Skeletal muscle cell (primary cell): Measurements from ENCODE around the gene LY6G6D.

ENCODE experiments used
- DNase-seq: peaks from one replicate; pipeline ENCODE4 v3.0.0-alpha.2; 2010; ENCODE audit warnings: low read depth
- H3K4me3 ChIP-seq: 2 replicates; pipeline ENCODE4 v1.5.1; 2011; ENCODE audit warnings: low read depth, mild to moderate bottlenecking, control low read depth, low read length, moderate library complexity

The LY6G6D gene

DNA sequence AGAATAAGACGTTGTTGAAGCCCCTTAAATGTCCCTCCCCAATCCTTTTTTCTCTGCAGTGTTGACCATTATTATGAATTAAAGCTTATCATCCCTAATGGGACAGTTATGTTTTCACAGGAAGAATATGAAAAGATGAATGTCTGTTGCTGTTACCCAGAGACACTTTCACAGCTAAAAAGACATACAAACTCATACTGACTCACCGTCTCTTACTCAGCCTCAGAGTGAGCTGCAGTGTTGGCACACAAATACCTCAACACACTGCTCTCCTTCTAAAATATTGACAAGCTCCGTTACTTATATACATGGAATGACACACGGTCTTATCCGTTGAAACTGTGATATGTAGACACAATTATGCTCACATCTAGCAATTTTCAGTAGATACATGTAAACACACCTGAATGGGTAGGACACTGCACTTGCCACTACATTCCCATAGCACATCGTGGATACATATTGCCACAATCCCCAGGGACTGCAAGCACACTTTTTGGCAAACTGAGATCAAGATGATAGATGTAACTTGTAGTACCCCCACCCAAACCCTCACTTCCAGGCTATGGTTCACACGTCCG is 37.7 kb downstream of the LY6G6D start:
- peak; percentile 52 for DNase-seq
- H3K4me3 ChIP-seq = no peak overlapping the region

GRCh38 chr6:31758281-31758680 is 43.1 kb downstream of the LY6G6D start:
- H3K4me3 ChIP-seq = no peak overlapping the region
- no peak for DNase-seq

- H3K4me3 ChIP-seq = no peak overlapping the region
Observed at GRCh38 chr6:31760790-31761189, 45.6 kb downstream of the LY6G6D start.

DNA sequence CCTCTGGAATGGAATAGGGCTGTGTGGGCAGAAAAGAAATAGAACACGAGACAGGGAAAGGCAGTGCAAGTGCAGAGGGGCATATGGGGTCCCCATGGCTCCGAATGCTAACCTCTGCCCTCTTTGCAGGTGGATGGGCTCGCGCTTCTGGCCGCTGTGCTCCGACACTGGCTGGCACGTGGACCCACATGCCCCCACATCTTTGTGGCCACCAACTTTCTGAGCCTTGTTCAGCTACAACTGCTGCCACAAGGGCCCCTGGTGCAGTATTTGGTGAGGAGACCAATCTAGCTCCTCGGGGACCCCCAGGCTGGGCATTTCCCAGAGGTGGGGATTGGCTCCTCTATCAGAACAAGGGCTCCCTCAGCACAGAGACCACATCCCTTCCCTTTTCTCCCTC is 46.2 kb downstream of the LY6G6D start:
- no peak for DNase-seq
- H3K4me3 ChIP-seq = no peak overlapping the region

More at GRCh38 chr6:31760790-31761189, 45.6 kb downstream of the LY6G6D start:
- DNase-seq = no peak

GRCh38 chr6:31762356-31762755 is 47.2 kb downstream of the LY6G6D start, which contains the start of gene SAPCD1:
TSS of gene SAPCD1 (plus strand) at chr6:31762656. CDS start at chr6:31763055, 399 bp downstream.
- H3K4me3 ChIP-seq = no peak within 1 kb of the TSS
- no peak for DNase-seq

DNA sequence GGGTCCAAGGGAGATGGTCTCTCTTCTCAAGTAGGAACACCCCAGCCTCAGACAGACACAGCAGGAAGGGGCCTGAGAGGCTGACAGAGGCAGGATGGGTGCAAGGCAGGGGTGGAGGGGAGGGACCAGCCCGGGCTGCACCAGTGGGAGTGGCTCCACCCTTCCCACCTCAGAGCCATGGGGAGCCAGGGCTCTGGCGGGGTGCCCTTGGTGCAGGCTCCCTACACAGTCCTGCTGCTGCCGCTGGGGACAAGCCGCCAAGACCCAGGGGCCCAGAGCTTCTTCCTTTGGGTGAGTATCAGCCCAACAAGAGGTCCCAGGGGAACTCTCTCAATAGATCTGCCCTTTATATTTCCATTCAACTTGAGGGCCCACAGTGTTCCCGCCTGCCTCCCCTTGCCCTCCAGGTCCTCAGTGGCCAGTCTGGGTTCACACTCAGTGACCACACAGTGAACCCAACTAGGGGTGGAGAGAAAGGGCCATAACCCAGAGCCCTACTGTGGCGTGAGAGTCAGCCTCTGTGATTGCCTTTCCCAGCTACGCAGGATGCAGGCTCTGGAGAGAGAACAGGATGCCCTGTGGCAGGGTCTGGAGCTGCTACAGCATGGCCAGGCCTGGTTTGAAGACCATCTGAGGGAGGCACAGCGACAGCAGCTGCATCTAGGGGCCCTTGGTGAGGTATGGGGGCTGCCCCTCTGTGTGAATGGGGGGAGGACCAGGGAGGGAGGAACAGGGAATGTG is 47.9 kb downstream of the LY6G6D start:
- no peak overlapping the region for H3K4me3 ChIP-seq
- DNase-seq = no peak

DNA sequence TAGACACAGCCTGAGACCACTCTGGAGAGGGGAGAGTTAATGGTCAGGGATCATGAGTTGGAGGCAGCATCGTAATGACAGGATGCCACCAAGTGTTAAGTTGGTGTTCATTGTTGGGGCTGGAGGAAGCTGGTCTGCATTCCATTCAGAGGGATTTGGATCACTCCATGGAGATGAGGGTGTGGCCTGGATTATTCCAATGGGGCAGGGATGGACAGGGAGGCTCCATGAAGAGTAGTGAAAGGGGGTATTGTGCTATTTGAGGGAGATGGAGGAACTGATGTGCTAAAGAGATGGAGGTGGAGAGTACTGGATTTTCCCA is 48.4 kb downstream of the LY6G6D start:
- H3K4me3 ChIP-seq = no peak overlapping the region
- no peak for DNase-seq

GRCh38 chr6:31764198-31764597 is 49.0 kb downstream of the LY6G6D start:
- H3K4me3 ChIP-seq = no peak overlapping the region
- no peak for DNase-seq

DNA sequence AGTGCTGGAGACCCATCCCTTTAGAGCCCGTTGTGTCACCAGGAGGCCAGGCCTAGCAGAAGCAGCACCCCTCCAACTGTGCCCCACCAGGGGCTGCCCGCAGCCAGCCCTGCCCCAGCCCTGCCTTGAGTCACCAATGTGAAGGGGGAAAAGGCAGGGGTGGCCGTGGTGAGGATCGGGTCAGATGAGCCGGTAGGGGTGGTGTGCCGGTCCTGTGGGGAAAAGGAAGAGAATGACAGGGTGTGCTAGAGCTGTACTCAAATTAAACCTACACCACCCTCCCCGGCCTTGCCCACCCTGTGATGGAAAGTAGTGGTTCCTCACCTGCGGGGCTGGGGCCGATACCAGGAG is 50.4 kb downstream of the LY6G6D start:
- DNase-seq = no peak
- H3K4me3 ChIP-seq = no peak overlapping the region

GRCh38 chr6:31765910-31766794 is 51.0 kb downstream of the LY6G6D start:
- H3K4me3 ChIP-seq = peak overlapping the region; percentile 38
- no peak for DNase-seq

GRCh38 chr6:31767096-31767645 is 52.0 kb downstream of the LY6G6D start:
- DNase-seq = no peak
- H3K4me3 ChIP-seq = no peak overlapping the region
